Tongue (tissue), 2 donors: ENCODE measurements around the gene EIF2S2. TPM values are rescaled to one million over a fixed set of nuclear protein-coding genes. Genes with fewer than 3 reads are reported as not detected.

Experiments
- DNase-seq: peaks from one replicate; pipeline ENCODE4 v3.0.0-alpha.2; 2015
- total RNA-seq: library from RNA; depleted of rRNA; stranded (reverse); fragments of >200 nt; gene quantifications from one replicate; pipeline ENCODE4 v1.2.3, GENCODE V29; 2014

The EIF2S2 gene
- total RNA-seq, 1 donor from 2014 or later, result 49.0 TPM

DNA sequence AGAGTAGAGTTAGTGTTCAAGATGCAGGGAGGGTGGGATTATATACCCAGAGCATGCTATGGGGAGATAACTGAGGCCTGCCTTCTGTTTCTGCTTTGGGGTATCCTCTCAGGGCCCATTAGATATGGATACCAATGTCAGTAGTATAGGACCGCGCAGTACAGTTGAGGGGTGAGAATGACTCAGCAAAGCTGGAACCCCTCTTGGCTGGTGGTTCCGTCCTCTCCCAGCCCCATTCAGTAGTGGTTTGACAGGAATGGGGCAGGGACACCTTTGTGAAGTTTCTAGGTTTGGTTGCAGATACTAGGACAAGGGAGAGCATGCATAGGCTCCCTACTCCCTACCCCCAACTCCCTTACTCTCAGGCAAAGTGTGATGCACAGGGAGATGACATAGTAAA, 47.8 kb downstream of the EIF2S2 start:
- DNase-seq, result no peak

DNA sequence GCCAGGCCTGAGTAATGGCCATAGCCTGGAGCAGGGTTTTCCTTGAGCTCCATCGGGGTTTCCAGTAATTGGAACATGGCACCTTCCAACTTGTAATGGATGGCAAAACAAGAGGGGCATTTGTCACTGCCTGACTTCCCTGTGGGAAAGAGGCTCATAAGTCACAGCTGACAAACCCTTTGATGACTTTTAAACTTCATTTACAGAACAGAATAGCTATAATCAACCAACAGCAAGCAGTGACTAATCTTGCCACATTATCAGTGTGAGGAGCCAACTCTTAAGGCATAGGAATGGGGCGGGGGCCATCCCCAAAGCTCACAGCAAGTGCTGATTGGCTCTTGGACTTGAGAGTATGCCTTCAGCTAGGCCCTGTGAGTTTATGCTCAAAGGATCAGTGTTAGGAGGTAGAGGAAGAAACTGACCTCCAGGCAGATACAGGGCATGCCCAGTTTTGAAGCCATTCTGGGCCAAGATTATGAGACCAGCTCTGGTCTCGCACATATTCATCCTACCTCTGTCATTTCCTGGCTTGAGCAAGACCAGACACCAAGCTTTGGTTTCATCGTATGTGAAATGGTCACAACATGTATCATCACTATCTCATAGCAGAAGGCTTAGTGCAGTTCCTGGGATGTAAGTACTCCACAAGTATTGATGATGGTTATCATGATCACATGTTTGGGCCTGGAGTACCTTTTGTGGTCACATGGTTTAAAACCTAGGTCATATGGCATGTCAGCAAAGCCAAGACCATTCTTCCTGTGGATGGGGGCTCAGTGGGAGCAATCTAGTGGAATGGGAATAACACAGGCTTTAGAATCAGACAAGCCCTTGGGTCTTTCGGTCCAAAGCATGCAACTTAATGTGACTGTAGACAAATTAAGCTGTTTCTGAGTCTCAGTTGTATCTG, 49.2 kb downstream of the EIF2S2 start:
- no peak for DNase-seq

DNA sequence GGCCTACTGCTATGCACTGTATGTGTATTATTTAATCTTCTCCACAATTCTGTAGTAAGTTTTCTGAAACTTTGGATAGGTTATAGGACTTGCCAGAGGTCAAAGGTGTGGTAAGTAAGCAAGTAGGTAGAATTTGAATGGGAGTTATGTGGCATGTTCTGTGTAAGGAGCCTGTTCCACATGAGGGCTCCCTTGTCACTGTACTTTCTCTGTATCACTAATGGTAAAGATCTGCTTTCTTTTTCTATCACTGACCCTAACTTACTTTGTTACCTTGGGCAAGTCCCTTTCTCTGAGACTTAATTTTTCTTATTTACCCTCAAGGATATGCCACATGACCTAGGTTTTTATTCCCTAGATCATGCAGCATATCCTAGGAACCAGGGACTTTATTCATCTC, 50.3 kb downstream of the EIF2S2 start:
- DNase-seq, result no peak

DNA sequence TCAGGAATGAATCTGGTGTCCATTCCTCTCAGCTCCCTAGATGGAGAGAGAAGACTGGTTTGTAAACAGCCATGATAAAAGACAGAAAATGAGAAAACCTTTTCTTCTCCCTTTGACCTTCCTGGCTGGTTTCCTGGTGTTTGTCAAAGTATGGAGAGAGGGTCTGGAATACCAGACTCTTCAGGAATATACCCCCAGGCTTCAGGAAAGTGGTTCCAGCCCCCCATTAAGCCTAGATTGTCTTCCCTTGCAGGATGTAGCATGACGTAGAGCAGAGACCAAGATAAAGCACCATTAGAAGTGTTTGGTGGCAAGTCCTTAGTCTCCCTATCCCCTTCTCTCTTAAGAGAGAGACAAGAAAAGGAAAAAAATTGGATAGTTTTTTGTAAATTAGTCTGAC, 51.1 kb downstream of the EIF2S2 start:
- no peak for DNase-seq

DNA sequence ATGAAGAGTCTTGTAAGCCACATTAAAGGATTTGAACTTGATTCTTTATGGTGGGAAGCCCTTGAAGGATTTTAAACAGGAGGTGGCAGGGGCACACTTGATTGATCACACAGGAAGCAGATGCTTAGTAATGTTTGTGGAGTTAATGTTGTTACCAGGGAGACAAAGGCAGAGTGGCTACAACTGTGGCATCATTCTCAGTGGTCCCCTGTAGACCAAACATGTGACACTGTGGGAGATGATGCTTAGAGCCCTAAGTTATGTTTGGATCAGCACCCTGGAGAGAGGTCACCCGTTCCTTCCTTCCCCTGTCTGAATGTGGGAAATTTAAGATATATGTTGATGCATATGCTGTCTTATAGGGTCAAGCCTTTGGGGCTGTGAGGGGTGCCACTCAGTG, 53.2 kb downstream of the EIF2S2 start:
- DNase-seq, result no peak

DNA sequence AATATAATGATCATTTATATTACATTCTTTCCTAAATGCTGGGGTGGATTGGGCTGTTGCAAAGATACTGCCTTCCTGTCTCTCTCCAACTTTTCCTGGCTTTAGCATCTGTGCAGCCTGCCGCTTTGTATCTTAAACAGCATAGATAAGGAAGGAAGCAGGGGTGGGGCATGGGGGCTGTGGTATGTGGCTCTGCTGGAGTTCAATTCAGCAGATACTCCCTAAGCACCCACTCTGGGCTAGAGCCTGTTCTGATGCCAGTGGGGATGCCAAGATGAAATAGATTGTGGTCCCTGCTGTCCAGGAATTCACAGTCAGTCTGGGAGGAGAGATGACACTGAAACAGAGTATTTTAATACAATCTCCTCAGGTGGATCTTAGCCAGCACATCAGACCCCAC, 56.8 kb downstream of the EIF2S2 start:
- no peak for DNase-seq

DNA sequence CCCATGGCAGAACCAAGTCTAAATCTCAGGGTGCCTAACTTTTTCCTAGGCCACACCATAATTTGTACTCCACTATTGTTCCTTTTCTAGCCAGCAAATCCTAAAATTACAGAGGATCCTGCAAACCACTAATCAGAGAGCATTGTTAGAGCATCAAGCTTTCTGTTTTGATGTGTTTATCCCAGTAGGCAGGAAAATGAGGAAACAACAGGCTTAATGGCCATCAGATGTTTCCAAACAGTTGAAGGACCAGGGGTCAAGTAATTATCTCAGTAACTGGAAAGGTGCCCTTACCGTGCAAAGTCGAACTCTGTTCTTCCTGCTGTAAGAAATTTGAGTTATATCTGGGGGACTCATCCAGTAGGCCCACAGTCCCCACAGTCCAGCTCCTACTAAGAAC, 59.6 kb downstream of the EIF2S2 start:
- no peak for DNase-seq

DNA sequence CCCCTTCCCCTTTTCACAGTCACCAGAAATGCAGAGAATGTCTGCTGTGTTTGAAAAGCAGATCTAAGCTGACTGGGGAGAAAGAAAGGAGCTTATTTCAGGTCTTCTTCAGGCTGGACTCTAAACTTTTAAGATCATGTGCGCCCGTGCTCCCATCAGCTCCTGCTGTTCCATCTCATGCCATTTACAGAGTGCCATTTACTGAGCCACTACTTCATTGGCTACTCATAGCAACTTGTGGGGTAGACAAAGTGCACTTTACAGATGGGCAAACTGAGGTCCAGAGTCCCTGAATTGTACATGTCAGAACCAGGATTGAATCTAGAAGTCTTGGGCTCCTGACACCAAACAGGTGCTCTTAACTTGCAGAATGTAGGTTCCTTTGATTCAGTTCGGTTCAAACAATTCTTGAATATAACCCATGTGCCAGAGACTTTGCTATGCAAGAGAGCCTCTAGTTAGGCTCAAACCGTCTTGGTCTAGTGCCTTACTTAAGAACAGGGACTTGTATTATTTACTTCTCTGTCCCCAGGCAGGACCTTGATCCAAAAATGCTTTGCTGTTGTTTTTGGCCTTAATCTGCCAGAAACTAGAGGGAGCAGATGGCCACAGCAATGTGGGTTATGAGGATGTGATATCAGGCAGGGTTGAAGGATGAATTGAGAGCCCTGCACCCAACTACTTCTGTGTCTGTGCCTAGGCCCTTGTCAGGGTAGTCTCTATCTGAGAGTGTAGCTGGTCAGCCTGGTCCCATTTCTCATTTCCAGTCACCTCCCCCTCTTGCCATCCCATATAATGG, 61.9 kb downstream of the EIF2S2 start:
- DNase-seq, result no peak

DNA sequence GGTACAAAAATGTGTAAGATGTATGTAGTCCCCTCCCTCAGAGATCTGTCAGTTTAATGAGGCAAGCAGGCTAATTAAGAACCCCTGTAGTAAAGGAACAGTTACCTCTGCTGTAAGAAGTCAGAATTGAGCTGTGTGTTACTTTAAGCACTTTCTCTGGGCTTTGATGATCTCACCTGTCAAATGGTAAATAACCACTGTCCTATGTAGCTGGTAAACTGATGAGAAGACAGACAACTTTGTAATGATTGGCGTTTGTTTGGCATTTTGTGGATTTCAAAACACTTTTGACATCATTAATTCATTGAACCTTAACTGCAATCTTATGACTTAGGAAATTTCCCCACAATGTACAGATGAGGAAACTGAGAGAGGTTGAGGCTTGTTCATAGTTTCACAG, 62.7 kb downstream of the EIF2S2 start:
- no peak for DNase-seq

DNA sequence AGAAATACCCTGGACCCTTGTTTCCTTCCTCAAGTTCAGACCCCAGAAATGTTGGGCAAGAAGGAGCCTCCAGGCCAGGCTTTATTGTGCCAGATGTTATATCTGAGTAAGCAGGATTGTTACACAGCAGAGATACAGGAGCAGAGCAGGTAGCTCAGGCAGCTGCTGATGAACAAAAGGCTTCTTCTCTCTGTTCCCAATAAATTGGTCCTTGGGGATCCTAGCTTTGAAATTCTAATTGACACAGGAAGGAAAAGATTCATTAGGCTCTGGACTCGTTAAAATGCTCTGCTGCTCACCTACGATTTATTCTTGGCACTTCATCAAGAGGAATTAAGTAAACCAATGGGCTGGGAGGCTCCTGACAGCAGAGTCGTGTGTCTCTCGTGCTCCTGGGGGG, 64.1 kb downstream of the EIF2S2 start:
- DNase-seq, result no peak

DNA sequence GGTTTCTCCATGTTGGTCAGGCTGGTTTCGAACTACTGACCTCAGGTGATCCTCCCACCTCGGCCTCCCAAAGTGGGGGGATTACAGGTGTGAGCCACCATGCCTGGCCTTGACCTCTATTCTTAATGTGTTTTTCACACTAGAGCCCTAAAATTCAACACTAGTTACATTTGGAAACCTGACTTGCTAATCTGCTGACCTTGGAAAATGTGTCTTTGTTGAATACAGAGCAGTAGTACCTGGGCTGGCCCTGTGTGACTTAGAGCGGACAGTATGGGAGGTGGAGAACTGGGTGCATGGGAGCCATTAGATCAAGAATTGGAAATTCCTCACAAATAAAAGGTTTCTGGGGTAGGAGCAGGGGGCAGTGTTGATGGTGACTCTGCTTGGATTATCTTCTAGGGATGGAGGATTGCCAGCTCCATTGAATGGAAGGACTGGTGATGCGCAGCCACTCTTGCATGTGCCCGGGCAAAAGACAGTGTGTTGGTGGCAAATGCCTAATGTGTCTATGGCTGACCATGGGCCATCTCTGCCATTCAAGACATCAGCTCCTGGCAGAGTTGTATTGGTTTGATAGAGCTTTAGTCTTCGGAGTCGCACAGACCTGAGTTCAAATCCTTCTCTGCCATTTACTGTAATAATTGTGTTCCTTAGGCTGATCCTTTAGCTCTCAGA, 64.9 kb downstream of the EIF2S2 start:
- no peak for DNase-seq

DNA sequence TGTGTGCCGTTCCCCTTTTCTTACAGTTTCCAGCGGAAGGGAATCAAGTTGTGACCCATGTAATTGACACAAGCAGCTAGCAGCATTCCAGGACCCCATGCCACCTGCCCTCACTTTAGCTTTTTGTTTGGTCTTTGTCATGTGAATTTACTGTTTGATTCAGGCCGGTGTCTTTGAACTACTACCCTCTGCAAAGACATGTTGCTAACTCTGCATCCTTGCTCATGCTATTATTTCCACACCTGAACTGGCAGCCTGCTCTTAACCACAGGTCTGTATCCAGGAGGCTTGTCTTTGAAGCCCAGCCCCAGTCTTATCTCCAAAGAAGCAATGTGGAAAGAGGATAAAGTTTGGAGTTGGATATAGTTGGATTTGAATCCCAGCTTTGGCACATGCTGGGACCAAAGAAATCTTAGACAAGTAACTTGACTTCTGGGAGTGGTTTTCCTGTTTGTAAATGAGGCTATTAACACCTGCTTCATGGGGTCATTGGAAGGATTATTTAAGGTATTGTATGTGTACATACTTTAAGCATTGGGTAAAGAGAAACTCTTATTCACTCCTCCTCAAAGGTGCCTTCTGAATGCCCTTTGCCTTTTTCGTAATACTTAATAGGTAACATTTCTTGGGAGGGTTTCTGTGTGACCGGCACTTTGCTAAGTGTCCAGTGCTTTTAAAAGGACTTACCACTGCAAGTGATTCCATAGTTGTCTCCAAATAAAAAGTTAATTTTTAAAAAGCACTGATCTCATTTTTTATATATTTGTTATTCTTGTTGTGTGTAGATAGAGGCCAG, 65.9 kb downstream of the EIF2S2 start:
- DNase-seq, result no peak

DNA sequence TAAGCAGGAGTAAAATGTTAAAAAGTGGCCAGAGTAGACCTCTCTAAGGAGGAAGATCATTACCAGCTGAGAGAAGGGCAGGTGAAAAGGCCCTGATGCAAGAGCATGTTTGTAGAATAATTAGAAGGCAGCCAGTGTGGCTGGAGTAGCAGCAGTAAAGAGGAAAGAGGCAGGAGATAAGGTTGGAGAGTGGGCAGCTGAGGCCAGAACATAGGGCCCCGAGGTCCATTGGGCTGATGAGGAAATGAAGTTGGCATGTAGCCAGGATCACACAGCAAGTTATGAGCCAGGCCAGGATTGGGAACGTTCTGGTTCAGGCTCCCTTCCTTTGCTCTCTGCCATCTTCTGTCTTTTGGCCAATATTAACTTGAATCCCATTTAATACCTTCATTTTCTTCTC, 66.7 kb downstream of the EIF2S2 start:
- peak; percentile 26 for DNase-seq

DNA sequence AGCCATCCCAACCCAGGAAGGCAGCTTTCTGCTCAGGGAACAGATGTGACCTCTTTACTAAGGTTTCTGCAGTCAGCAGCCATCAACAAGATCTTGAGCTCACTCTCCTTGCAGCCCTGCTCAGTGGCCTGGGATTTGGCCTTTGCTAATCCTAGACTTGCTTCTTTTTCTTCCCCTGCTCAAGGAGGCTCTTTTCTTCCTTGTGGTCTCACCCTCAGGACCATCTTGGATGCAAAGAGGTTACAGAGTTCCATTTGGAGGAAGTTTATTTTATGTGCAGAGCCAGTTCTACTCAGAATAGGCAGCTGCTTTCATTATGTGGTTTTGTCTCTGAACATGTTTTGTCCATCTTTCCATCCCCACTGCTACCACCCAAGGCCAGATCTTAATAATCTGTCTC, 69.0 kb downstream of the EIF2S2 start:
- DNase-seq, result no peak

DNA sequence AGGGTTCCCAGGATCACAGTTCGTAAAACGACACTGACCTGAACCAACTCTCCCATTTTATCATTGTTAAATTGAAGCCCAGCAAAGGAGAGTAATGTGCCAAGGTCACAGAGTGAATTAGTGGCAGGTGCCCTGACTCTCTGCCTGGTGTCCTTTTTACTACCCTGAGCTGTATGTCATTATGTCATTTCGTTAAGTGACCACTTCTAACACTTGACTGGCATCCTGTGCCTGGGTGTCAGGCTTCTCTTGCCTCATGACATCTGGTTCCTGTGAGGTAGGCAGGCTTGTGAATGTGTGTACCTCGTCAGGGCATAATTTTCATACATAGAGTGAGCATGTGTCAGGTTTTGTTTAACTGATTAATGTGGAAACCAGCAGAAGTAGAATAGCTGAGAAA, 69.8 kb downstream of the EIF2S2 start:
- DNase-seq, result peak; percentile 42

DNA sequence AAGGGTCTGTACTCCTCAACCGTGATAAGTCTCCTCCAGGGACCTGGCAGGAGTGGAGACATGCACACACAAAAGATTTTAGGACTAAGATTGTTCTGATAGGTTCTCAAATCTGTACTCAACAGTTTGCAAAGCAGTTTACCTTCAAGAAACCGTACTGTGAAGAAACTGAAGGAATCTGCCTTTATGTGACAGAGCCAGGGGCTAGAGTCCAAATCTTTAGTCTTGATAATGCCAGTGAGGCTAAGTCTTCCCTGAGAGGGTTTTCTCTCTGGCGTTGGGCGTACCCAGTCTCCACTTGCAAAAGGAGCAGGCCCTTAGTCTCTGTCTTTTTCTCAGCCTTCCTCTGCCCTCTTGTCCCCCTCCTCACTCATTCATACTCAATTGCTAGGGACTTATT, 70.8 kb downstream of the EIF2S2 start:
- DNase-seq, result no peak

DNA sequence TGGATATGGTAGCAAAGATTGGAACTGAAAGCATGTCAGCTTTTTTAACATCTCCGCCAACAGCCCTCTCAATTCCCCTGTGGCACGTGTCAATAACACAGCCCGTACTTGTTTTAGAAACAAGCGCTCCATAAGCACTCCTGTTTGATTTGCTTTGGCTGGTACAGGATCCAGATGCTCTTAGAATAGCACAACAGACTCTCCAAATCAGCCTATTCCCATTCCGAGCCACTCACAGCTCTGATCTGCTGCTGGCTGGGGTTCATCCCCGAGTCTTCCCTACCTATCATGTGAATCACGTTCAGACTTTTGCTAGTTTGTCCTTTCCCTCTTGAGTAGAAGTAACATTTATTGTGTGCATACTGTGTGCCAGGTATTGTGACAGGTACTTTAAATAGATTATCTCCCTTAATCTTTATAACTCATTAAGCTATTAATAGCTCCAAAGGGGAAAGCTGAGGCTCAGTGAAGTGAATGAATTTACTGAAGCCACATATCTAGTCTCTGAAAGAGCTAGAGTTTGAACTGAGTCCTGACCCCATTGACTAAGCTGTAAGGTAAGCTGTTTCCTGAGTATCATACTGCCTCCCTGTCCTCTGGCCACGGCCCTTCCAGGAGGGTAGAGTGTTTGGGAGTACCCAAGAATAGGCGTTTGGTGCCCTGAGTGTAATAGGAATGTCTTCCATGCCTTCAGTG, 71.6 kb downstream of the EIF2S2 start:
- peak; percentile 38 for DNase-seq
